GM19463 (cell line): Measurements from ENCODE around the gene GPSM1.

Experiments used
- ATAC-seq: cut with Tn5 transposase; IDR thresholded peaks from one replicate; pipeline ENCODE4 v1.9.1; 2021; ENCODE audit warnings: mild to moderate bottlenecking, moderate library complexity; ENCODE audit not compliant: unreplicated experiment

GPSM1 gene, protein sequence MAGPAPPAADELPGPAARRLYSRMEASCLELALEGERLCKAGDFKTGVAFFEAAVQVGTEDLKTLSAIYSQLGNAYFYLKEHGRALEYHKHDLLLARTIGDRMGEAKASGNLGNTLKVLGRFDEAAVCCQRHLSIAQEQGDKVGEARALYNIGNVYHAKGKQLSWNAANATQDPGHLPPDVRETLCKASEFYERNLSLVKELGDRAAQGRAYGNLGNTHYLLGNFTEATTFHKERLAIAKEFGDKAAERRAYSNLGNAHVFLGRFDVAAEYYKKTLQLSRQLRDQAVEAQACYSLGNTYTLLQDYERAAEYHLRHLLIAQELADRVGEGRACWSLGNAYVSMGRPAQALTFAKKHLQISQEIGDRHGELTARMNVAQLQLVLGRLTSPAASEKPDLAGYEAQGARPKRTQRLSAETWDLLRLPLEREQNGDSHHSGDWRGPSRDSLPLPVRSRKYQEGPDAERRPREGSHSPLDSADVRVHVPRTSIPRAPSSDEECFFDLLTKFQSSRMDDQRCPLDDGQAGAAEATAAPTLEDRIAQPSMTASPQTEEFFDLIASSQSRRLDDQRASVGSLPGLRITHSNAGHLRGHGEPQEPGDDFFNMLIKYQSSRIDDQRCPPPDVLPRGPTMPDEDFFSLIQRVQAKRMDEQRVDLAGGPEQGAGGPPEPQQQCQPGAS

DNA sequence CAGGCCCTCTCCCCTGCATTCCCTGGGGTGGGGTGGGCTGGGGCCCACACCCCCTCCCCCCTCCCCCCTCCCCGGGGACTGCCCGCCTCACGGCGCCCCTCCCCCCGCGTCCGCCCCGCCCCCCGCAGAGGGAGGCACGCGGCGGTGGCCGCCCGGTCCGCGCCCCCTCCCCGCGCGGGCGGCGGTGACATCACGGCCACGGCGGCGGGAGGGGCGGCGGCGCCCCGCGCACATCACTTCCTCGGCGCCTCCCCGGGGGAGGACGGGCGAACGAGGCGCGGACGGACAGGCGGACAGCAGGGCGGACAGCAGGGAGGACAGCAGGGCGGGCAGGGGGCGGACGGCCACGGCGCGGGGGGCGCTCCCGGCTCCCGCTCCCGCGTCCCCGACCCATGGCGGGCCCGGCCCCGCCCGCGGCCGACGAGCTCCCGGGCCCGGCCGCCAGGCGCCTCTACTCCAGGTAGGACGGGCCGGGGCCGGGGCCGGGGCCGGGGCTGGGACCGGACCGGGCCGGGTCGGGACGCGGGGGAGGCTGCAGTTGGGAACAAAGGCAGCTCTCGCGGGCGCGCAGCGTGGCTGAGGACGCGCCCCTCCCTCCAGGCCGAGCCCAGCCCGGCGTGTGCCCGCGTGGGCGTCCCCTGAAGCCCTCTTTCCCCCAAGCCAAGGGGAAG, at the start of gene GPSM1:
GPSM1 (plus strand) TSS at position 236 of the 671 bp plus-strand sequence; CDS start at position 393, 157 bp downstream.
- no peak for ATAC-seq

DNA sequence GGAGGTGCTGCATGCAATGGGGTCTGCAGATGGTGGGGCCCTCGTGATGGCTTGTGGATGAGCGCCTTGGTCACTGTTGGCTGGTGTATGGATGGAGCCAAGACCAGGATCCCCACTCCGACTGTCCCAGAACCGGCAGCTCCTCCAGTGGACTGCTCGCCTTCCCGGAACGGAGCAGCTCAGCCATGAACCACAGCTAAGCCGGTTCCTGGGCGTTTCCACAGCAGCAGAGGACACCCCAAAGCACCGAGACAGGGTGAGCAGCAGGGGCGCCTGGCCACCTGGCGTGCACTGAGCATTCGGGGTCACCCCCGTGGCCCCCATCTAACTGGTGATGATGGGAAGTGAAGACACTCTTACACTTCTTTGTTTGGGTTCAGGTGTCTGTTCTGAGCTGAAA, 49.6 kb upstream of the GPSM1 start:
- ATAC-seq: no peak

DNA sequence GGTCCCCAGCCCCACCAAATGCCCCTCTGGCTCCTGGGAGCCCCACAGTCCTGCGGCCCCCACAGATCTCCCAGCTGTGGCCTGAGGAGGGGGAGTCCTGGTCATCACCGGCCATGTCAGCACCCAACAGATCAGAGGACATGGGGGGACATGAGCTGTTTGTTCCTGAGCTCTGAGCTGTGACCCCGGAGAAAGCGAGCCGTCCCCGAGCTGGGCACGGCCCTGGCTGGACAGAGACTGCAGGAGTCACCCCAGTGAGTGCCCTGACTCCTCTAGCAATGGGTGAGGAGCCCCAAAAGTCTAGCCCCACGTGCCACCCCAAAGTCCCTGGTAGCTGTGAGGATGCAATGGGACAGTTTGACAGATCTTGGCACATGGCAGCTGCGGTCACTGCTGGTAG, 49.1 kb upstream of the GPSM1 start:
- ATAC-seq: no peak

DNA sequence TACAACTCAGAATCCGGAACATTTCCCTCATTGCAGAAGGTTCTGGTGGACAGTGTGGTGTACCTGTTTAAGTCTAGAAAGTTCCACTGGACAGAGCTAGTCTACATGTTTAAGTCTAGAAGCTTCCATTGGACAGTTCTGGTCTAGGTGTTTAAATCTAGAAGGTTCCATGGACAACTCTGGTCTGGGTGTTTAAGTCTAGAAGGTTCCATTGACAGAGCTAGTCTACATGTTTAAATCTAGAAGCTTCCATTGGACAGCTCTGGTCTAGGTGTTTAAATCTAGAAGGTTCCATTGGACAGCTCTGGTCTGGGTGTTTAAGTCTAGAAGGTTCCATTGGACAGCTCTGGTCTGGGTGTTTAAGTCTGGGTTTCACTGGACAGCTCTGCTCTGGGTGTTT, 48.4 kb upstream of the GPSM1 start:
- no peak for ATAC-seq

DNA sequence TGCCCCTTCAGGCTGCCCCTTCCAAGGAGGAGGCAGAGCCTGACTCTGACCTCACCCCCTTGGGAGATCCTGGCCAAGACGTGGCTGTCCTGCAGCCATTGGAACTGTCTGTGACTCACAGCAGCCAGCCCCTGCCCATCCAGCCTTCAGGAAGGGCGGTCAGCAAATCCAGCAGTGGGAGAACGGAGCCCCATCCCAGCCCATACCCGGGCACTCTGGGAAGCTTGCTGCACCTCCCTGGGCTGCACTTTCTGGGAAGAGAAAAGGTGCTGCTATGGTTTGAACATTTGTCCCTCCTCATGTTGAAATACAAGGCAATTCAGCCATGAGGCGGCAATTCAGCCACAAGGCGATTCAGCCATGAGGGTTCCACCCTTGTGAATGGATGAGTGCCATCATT, 47.9 kb upstream of the GPSM1 start:
- ATAC-seq: no peak

DNA sequence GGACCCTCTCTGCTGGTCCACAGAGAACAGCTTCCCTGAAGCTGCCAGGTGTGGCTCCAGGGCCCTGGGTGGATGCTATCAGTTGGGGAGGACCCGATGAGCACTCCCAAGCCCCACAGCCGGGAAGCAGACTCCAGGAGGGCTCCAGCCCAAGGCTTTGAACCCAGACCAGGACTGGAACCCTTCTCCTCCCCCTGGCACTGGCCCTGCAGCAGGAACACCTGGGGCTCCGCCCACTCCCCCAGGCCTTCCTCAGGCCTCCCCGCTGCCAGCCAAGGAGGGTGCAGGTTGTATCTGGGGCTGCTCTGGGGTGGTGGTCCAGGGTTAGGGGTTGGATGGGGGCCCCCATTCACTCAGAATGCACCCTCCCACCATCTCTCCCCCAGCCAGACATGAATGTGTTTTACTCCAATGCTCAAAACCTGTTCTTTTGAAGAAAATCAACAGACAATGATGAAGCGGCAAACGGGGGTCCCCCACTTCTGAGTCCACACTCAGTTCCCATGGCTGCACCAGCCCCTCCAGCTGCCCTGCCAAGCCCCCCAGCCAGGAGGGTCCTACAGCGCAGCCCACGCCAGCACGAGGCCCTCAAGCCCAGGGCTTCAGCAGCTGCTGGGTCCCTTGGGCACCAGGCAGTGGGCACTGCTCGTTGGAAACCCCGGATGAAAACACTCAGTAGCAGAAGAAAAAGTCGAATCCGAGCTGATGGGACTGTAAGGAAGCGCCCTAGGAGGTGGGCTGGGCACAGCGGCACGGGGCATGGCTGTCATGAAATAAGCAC, 46.6 kb upstream of the GPSM1 start:
- ATAC-seq: no peak

DNA sequence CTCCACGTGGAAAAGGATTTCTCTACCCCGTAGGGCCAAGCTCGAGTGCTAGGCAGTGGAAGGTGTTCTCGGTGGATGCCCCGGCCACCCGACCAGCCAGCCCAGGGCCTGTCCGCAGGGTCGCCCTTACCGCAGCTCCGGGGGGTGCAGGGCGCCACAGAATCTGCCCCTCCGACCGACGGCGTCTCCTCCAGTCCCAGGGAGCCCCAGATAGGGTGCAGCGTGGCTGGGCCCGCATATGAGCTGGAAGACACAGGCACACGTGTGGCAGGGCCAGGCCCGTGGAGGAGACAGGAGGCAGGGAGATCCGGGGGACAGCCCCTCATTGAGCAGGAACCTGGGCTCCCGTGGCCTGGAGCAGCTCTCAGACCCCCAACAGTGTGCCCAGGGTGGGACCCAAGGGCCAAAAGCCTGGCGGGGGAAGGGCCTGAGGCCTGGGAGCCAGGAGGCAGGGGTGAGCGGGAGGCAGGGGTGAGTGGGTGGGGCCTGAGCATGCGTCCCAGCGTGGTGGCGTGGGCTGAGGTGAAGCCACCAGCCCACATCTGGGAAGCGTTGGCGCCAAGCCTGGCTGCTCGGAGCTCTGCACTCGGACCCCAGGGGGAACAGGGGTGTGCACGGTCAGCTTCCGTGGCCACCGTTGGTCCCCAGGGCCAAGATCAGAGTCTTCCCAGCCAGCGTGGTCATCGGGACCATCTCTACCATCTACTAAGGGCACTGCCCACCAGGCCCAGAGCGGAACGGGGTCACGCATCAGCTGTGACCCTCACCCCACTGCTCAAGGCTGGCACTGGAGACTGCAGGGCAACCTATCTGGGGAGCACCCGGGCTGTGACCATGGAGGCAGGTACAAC, 45.7 kb upstream of the GPSM1 start:
- ATAC-seq: no peak

DNA sequence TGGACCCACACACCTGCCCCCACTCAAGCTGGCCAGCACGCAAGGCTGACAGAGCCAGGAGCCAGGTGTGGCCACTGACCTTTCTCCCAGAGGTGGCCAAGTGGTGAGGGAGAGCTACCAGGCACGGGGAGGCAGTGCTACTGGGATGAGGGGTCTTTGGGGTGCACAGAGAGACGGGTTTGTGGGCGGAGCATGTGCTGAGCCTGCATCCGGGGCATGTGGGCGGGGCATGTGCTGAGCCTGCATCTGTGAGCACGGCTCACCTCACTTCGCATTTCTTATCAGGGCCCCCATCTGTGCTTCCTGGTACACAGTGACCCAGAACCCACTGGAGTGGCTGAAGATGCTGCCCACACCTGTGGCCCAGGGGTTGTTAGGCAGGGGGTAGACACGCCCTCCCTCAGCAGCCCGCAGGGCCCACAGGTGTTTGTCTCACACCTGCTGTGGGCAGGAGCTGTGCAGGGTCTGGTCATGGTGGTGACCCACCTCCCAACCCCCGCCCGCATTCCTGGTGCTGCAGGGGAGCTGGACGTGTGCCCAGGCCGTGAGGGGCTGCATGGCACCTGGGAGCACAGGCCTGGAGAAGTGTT, 45.0 kb upstream of the GPSM1 start:
- no peak for ATAC-seq

DNA sequence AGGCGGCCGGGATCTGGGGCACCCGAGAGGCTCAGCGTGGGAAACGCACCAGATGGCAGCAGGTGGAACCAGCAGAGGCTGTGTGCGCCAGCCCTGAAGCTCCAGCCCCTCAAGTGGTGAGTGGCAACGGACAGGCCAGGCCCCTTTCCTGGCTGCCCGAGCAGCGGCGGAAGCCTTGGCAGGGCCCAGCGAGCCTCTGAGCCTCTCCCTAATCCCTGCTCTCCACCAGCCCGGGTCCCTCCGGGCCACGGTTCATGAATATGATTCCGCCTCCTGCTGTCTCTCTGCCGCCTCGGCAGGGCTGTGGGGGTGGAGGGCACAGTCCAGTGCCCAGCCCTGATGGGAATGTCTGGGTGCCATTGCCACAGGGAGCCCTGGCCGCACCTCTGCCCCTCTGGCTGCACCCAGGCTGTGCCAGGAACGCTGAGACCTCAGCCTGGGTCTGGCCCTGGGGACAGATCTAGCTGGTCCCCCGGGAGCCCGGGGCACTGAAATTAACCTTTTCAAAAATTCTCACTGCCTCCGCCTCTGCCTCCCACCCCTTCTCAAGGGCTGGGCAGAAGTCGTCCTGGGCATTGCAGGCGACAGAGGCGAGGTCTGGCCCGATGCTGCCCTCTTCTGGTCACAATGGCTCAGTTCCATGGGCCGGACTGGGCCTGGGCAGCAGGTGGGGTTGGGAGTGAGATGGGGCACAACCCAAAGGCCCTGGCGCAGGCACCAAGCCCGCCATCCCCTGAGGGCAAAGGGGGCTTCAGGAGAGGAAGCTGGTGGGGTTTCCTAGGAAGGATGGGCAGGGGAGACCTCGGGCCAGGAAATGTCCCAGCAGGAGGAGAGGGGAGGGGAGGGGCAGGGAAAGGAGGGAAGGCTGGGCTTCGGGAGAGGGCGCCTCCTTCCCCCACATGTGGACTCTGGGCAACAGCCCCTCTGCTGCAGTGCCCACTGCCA, 43.8 kb upstream of the GPSM1 start:
- peak; percentile 87 for ATAC-seq

DNA sequence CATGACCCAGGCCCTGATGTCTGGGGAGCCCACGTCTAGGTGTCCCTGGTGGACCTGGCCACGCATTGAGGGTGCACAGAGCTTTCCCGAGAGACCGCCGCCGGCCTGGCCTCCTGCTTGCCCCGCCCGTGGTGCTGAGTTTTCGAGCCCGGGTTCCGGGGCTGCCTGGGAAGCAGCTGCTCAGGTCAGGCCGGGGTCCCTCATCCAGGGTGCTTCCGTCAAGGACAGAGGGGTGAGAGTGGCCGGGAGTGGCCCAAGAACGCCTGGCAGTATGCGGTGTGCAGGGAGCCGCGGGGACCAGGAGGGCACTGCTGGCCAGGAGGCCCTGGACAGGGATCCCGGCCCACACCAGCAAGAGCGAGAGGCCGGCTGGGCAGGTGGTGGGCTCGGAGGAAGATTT, 43.0 kb upstream of the GPSM1 start:
- ATAC-seq: no peak

DNA sequence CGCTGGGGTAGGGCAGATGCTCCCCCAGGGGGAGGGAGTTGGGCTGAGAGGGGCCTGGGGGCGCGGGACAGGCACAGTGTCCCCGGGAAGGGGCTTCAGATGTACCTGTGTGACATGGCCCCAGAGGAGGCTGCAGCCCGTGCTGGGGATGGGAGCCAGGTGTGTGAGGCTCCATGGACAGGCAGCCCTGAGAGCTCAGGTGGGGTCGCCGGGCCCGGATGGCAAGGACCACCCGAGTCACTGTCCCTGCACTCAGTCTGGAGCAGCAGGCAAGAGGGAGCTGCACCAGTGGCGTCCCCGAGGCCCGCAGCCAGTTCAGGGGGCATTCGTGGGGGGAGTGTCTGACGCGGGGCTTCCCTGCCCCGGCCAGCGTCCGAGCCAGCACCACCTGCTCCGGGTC, 42.4 kb upstream of the GPSM1 start:
- no peak for ATAC-seq

DNA sequence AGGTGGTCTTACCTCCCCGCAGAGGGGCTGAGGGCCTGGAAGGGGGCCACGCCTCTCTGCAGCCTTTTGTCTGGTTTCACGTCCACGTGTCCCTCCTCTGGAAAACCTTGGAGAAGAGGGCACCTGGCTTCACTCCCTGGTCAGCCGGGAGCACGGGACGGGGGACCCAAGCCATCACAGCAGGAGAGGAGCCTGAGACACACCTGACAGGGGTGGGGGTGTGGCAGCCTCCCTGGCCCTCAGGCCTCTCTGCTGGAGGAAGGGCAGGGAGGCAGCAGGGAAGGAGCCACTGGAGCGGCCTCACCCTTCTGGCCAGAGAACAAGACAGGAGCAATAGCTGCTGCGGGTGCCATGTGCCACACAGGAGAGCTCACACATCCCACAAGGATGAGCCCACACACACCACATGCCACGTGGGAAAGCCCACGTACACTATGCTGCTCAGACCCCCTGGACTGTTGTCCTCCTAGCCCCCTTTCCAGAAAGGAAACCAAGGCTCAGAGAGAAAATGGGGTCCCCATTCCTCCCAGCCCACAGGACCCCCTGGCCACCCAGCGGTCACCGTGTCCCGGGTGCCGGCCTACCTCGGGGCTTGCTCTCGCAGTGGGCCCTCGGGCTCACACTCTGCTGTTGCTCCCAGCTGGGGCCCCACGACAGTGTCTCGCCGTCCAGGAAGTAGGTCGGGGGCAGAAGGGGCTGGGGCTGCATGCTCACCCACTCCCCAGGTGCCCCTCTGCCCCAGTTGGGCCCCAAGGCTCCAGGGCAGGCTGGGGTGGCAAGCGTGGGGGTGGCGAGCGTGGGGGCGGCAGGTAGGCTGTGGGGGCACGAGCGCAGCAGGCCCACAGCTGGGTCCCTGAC, 41.6 kb upstream of the GPSM1 start:
- no peak for ATAC-seq

DNA sequence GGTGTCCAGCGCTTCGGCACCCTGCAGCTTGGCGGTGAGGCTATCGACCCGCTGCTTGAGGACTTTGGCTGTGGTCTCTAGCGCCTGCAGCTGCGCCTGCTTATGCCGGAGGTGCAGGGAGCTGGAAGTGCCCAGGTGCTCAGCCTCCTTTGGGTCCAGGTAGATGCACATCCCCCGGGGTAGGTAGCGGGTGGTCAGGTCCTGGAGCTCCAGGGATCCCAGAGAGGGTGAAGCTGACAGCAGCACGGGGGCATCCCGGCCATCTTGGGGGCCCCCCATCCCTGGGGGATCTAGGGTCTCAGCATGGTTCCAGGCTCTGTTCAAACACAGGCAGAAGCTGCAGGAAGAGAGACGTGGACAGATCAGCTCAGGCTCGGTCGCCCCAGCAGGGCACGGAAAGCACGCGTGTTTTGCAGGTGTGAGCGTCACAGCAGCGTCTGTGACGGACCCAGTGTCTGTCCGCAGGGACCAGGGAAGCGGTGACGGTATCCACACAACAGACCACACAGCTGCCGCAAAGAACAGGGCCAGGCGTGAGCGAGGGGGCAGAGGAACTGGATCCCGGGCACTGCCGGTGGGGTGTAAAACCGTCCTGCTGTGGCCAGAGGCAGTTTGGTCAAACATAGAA, 40.9 kb upstream of the GPSM1 start:
- no peak for ATAC-seq

DNA sequence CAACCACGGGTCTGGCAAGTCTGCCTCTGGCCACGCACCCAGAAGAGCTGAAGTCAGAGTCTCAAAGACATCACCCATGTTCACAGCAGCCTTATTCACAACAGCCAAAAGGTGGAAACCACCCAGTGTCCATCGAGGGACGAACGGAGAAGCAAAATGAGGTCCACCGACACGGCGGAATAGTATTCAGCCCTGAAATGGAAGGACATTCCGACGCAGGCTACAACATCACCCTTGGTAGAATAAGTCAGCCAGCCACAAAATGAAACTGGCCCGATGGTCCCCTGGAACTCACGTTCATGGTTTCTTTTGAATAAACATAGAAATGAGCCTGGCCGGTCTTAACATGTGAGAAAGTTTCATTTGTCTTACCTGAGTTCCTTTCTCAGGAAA, 40.4 kb upstream of the GPSM1 start:
- ATAC-seq: no peak

DNA sequence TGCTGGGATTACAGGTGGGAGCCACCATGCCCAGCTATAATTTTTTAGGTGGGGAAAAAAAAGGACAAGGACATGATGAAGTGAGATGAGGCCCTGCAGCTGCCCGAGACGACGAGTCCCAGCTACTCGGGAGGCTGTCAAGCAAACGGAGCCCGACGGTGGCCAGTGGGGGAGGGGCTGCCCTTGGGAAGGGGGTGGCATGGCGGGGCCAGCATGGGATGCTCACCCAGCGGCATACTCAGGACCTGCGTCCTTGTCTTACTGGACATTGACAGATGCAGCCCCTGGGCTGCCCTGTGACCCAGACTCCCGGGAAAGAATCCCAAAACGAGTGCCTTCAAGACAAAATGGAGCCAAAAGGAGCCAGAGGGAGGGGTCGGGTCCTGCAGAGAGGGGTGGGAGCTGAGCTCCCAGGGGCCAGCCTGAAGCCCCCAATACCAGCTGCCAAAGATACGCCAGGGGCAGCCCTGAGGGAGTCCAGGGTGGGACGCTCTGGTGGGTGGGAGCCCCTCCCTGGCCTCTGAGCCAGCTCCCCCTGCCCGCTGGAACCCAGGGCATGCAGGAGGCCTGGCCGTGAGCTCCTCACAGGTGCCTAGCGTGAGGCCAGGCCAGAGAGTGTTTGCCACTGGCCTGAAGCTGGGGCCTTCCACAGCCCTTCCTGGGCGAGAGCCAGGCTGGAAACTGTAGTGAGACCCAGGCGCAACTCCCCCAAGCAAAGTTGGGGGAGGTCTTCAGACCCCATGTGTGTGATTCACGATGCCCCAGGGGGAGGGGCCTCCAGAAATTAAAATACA, 39.2 kb upstream of the GPSM1 start:
- no peak for ATAC-seq

DNA sequence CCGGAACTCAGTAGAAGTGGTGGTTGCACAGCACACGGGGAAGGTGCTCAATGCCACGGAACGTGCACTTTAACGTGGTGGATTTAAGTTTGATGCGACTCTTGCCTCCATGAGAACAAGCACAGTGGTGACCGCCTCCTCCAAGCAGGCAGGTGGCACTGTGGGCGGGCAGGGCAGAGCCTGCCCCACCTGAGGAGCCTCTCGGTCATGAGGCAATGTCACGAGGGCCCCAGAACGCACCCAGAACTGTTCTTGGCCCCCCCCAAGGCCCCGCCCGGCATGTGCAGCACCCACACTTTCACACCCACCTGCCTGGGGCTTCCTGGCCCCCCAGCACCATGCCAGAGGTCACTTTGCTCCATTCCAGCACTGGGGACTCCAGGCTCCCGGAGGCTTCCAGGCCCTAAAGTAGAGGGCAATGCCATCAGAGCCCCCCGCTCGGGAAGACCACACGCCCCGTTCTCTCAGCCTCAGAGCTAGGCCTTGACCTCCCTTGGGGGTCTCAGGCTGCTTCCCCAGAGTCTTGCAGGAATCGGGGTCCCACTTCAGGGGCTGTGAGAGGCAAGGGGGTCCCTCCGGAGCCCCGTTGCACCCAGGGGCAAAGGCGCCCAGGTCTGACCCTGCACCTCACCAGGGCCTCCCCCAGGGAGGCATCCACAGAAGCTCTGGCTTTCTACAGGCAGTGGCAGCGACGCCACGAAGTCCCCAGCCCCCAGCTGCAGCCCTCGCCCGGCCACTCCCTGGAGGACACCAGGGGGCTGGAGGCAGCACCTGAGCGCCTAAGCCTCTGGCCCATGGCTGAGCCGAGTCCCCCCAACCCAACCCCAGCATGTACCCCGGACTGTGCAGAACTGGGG, 37.5 kb upstream of the GPSM1 start:
- ATAC-seq: no peak
